WI38 (cell line): ENCODE data around the gene WNT6.

ENCODE experiments used
- H3K4me3 ChIP-seq: 2 replicates; pipeline ENCODE4 v1.5.1; 2011; ENCODE audit warnings: low read depth, mild to moderate bottlenecking, control low read depth, low read length
- TF ChIP-seq, protein P1 (sequence below): IDR thresholded peaks from 2 replicates; pipeline ENCODE4 v1.5.1; 2012; ENCODE audit warnings: low read depth, mild to moderate bottlenecking, control low read depth, low read length

WNT6 gene

GRCh38 chr2:218822622-218823021 lies 37.0 kb upstream of the WNT6 start:
- TF ChIP-seq, protein P1, sequence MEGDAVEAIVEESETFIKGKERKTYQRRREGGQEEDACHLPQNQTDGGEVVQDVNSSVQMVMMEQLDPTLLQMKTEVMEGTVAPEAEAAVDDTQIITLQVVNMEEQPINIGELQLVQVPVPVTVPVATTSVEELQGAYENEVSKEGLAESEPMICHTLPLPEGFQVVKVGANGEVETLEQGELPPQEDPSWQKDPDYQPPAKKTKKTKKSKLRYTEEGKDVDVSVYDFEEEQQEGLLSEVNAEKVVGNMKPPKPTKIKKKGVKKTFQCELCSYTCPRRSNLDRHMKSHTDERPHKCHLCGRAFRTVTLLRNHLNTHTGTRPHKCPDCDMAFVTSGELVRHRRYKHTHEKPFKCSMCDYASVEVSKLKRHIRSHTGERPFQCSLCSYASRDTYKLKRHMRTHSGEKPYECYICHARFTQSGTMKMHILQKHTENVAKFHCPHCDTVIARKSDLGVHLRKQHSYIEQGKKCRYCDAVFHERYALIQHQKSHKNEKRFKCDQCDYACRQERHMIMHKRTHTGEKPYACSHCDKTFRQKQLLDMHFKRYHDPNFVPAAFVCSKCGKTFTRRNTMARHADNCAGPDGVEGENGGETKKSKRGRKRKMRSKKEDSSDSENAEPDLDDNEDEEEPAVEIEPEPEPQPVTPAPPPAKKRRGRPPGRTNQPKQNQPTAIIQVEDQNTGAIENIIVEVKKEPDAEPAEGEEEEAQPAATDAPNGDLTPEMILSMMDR: no peak
- no peak overlapping the region for H3K4me3 ChIP-seq

- TF ChIP-seq, protein P1: no peak
- no peak overlapping the region for H3K4me3 ChIP-seq
Measured at GRCh38 chr2:218823196-218823855, 36.3 kb upstream of the WNT6 start.

DNA sequence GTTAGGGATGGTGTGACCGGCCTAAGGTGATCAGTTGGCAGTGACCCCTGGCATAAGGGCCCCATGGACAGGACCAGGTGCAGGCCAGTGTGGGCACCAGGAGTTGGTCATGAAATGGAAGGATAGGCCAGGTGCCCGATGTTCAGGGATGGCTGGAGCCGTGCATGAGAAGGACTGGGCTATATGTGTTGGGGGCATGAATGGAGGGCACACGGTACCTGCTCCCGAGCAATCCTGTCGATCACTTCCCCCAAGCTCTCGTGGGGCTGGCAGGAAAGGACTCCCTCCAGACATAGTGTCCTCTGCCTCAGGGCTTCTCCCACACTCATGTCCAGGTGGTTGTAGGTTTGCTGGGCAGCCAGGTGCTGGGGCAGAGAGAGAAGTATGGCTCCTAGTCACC lies 35.6 kb upstream of the WNT6 start:
- no peak overlapping the region for H3K4me3 ChIP-seq
- TF ChIP-seq, protein P1: no peak

DNA sequence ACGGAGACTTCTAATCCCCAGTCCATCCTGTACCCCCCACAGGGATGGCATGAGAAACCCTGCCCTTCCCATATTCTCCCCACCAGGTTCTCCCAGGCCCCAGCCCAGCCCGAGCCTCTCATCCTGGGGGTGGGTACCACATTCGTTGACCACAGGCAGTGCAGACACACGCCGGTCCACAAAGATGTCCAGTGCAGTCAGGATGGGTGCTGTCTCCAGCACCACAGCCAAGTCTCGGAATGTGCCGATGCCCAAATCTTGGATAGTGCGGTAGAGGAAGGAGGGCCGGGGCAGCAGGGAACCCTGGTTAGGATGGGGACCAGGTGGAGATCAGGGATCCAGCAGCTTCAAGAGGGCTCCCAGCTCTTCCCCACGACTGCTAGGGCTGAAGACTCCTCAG lies 32.8 kb upstream of the WNT6 start:
- no peak overlapping the region for H3K4me3 ChIP-seq
- TF ChIP-seq, protein P1: no peak

DNA sequence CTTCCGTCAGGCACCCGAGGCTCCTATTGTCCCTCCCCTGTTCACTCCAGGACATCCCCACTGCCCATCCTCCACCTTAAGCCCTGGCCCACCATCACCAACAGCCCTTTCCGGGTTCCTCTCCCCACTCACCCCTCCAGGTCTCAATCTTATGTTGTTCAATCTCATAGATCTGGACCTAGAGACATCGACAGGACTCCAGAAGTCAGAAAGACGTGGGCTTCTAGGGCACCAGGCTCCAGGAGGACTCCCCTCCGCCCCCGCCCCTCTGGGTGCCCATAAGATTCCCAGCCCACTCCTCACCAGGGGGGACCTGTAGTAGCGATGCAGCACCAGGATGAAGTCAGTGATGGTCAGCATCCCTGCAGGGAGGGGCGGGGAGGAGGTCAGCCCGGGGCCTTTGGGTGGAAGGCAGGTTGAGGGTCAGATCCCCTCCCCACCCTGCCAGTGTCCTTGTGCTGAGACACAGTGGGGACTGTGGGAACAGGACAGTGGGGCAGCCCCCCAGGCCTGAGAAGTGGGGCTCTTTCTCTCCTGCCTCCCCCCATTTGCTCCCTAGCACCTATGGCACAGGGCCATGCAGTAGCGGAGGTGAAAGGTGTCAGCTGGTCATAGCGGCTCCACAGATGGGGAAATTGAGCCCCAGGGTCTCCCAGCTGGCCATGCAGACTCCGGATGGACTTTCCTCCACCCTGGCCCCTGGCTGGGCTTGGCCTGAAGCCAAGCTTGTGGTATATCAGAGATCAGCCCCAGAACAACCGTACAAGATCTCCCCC lies 31.7 kb upstream of the WNT6 start:
- TF ChIP-seq, protein P1: no peak
- no peak overlapping the region for H3K4me3 ChIP-seq

- TF ChIP-seq, protein P1: no peak
- no peak overlapping the region for H3K4me3 ChIP-seq
Measured at GRCh38 chr2:218828477-218828778, 31.2 kb upstream of the WNT6 start.

DNA sequence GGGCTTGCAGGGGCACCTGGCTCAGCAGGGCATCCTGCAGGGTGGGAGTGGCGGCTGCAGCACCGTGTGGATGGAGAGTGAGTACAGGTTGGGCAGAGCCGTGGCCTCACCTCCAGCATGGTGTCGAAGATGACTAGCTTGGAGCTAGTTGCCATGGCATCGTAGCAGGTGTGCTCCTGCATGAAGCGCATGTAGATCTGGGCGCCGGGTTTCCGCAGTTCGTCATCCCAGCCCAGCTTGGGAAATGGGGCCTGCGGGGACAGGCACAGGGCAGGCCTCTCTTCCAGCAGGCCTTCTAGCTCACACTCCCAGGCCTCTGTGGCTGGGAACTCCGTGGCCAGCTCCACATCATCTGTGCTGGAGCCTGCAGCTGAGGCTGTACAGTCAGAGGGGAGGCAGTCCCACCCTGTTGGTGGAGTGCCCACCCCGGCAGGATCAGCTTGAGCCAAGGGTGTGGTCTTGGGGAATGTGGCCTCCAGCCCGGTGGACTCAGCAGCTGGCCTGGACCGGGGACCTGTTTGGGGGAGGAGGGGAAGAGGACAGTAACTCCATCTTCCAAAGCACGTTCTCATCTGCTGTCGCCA lies 29.6 kb upstream of the WNT6 start:
- no peak overlapping the region for H3K4me3 ChIP-seq
- TF ChIP-seq, protein P1: no peak
